HepG2 (cell line): ENCODE measurements around the gene SEMA4C. TPM values are rescaled to one million over a fixed set of nuclear protein-coding genes. Genes with fewer than 3 reads are reported as not detected.

Experiments
- ADNP ChIP-seq: sonication (generic); formaldehyde crosslinking; IDR thresholded peaks from 2 replicates; pipeline ENCODE4 v1.4.0; 2020; ENCODE audit warnings: missing genetic modification reagents
- EHMT2 ChIP-seq: fragments of 200-600 bp; sonication (generic); IDR thresholded peaks from 2 replicates; pipeline ENCODE4 v1.7.0; 2017; ENCODE audit warnings: antibody characterized with exemption, low read depth, low read length, borderline replicate concordance
- ELF3 ChIP-seq: IDR thresholded peaks from 2 replicates; pipeline ENCODE4 v1.6.1; 2016; ENCODE audit warnings: missing genetic modification reagents, missing compliant biosample characterization
- GTF3A ChIP-seq: sonication (generic); formaldehyde crosslinking; conservative IDR thresholded peaks from 2 replicates; pipeline ENCODE4 v1.4.0; 2020; ENCODE audit warnings: mild to moderate bottlenecking, missing genetic modification reagents
- JARID2 ChIP-seq: sonication (generic); formaldehyde crosslinking; IDR thresholded peaks from 2 replicates; pipeline ENCODE4 v1.8.1; 2023; ENCODE audit warnings: missing genetic modification reagents, inconsistent platforms; ENCODE audit not compliant: insufficient replicate concordance
- PAX8 ChIP-seq: sonication (generic); formaldehyde crosslinking; IDR thresholded peaks from 2 replicates; pipeline ENCODE4 v1.8.0; 2022; ENCODE audit warnings: mild to moderate bottlenecking, missing genetic modification reagents, borderline replicate concordance
- SATB2 ChIP-seq: sonication (generic); formaldehyde crosslinking; IDR thresholded peaks from 2 replicates; pipeline ENCODE4 v1.5.0; 2020; ENCODE audit warnings: missing genetic modification reagents
- TGIF2 ChIP-seq: IDR thresholded peaks from 2 replicates; pipeline ENCODE4 v1.6.1; 2016; ENCODE audit warnings: control low read depth, missing compliant biosample characterization
- ZBTB42 ChIP-seq: sonication (generic); formaldehyde crosslinking; IDR thresholded peaks from 2 replicates; pipeline ENCODE4 v1.5.0; 2020; ENCODE audit warnings: mild to moderate bottlenecking, missing genetic modification reagents
- ZNF225 ChIP-seq: sonication (generic); formaldehyde crosslinking; IDR thresholded peaks from 2 replicates; pipeline ENCODE4 v1.4.0; 2020; ENCODE audit warnings: mild to moderate bottlenecking, missing genetic modification reagents
- ZNF607 ChIP-seq: sonication (generic); formaldehyde crosslinking; IDR thresholded peaks from 2 replicates; pipeline ENCODE4 v1.5.1; 2020; ENCODE audit warnings: missing genetic modification reagents, mild to moderate bottlenecking, borderline replicate concordance
- ZNF672 ChIP-seq: sonication (generic); formaldehyde crosslinking; IDR thresholded peaks from 2 replicates; pipeline ENCODE4 v1.8.1; 2022; ENCODE audit warnings: missing genetic modification reagents
- ZNF7 ChIP-seq: IDR thresholded peaks from 2 replicates; pipeline ENCODE4 v1.6.1; 2016; ENCODE audit warnings: missing biosample characterization, missing genetic modification reagents
- ZNF713 ChIP-seq: sonication (generic); formaldehyde crosslinking; IDR thresholded peaks from 2 replicates; pipeline ENCODE4 v1.4.0; 2020; ENCODE audit warnings: mild to moderate bottlenecking, missing genetic modification reagents
- ZNF879 ChIP-seq: sonication (generic); formaldehyde crosslinking; IDR thresholded peaks from 2 replicates; pipeline ENCODE4 v1.8.1; 2023; ENCODE audit warnings: missing genetic modification reagents
- polyA plus RNA-seq, 8 experiments: library from polyadenylated mRNA; depleted of rRNA in 3 of 8; stranded (reverse) in 7 of 8; unstranded in 1 of 8; fragments of >200 nt; fragmentation: Illumina TruSeq in 4 of 8; extraction: Trizol in 4 of 8; gene quantifications; 2 replicates each; pipeline versions ENCODE4 v1.2.1 to v1.2.3, GENCODE V29; 2011 to 2016; ENCODE audit warnings: low read depth in 4 of 8, missing spikeins in 1 of 8, mixed read lengths in 1 of 8; ENCODE audit not compliant: insufficient read depth in 1 of 8
- total RNA-seq, 5 experiments: library from RNA; depleted of rRNA; stranded (reverse); fragments of >200 nt; fragmentation: Illumina TruSeq; extraction: Trizol; gene quantifications; 2 replicates each; pipeline ENCODE4 v1.2.3, GENCODE V29; 2016; ENCODE audit warnings: low read depth in 1 of 5
- TF ChIP-seq, protein P1 (sequence below): IDR thresholded peaks from 2 replicates; pipeline ENCODE4 v1.6.1; 2016; ENCODE audit warnings: mild to moderate bottlenecking, missing biosample characterization, missing genetic modification reagents
- TF ChIP-seq, protein P2 (sequence below): sonication (generic); formaldehyde crosslinking; IDR thresholded peaks from 2 replicates; pipeline ENCODE4 v1.4.0; 2020; ENCODE audit warnings: missing genetic modification reagents
- TF ChIP-seq, protein P3 (sequence below): sonication (generic); formaldehyde crosslinking; conservative IDR thresholded peaks from 2 replicates; pipeline ENCODE4 v1.4.0; 2020; ENCODE audit warnings: missing genetic modification reagents
- TF ChIP-seq, protein P4 (sequence below): sonication (generic); formaldehyde crosslinking; IDR thresholded peaks from 2 replicates; pipeline ENCODE4 v1.4.0; 2020; ENCODE audit warnings: missing genetic modification reagents
- TF ChIP-seq, protein P5 (sequence below): sonication (generic); formaldehyde crosslinking; IDR thresholded peaks from 2 replicates; pipeline ENCODE4 v1.5.0; 2020; ENCODE audit warnings: missing genetic modification reagents
- TF ChIP-seq, protein P6 (sequence below): IDR thresholded peaks from 2 replicates; pipeline ENCODE4 v1.6.1; 2012; ENCODE audit warnings: inconsistent platforms
- TF ChIP-seq, protein P7 (sequence below): sonication (generic); formaldehyde crosslinking; IDR thresholded peaks from 2 replicates; pipeline ENCODE4 v1.5.0; 2020; ENCODE audit warnings: mild to moderate bottlenecking, missing genetic modification reagents
- TF ChIP-seq, protein P8 (sequence below): sonication (generic); formaldehyde crosslinking; IDR thresholded peaks from 2 replicates; pipeline ENCODE4 v1.4.0; 2020; ENCODE audit warnings: mild to moderate bottlenecking, missing genetic modification reagents

The SEMA4C gene
- total and polyA plus RNA-seq, 2 of the 13 experiments (the other 11 are each of a cell fraction or from before 2014, with no cell fraction given): 25.9 to 46.6 TPM

DNA sequence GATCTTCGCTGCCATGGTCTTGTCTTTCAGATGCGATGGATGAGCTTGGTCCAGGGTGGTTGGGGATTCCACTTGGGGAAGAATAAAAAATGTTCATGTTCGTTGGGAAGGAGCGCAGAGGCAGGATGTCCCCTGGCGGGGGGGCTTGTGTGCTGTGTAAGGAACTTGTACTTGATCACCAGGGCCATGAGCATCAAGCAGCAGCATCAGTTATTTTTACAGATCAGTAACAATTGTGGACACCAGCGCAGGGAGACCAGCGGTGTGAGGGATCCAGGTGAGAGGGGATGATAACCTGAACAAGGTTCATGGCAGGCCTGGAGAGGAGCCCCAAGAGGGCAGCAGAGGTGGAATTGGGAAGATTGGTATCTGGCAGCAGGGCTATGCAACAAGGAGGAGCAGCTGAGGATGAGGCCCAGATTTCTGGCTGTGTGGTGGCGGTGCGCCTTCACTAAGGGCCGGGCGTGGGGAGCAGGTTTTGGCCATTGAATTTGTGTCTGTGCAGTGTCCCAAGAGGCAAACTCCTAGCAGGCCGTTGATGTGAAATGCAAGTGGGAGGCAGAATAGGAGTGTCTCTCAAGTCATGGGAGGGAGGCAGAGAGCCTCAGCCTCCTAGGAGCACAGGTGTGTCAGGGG lies 49.9 kb downstream of the SEMA4C start (continued):
- TF ChIP-seq, protein P1, sequence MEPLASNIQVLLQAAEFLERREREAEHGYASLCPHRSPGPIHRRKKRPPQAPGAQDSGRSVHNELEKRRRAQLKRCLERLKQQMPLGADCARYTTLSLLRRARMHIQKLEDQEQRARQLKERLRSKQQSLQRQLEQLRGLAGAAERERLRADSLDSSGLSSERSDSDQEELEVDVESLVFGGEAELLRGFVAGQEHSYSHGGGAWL (CRISPR knock-in tag): no peak
- TF ChIP-seq ZNF672: no peak
- TF ChIP-seq JARID2: no peak
- TF ChIP-seq ZNF879: no peak
- TF ChIP-seq EHMT2: no peak
- TF ChIP-seq, protein P2, sequence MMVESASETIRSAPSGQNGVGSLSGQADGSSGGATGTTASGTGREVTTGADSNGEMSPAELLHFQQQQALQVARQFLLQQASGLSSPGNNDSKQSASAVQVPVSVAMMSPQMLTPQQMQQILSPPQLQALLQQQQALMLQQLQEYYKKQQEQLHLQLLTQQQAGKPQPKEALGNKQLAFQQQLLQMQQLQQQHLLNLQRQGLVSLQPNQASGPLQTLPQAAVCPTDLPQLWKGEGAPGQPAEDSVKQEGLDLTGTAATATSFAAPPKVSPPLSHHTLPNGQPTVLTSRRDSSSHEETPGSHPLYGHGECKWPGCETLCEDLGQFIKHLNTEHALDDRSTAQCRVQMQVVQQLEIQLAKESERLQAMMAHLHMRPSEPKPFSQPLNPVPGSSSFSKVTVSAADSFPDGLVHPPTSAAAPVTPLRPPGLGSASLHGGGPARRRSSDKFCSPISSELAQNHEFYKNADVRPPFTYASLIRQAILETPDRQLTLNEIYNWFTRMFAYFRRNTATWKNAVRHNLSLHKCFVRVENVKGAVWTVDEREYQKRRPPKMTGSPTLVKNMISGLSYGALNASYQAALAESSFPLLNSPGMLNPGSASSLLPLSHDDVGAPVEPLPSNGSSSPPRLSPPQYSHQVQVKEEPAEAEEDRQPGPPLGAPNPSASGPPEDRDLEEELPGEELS (CRISPR knock-in tag): no peak
- TF ChIP-seq ADNP (CRISPR knock-in tag): no peak
- TF ChIP-seq ELF3 (CRISPR knock-in tag): no peak
- no peak for TF ChIP-seq GTF3A (CRISPR knock-in tag)
- no peak for TF ChIP-seq ZNF607 (CRISPR knock-in tag)
- TF ChIP-seq, protein P3, sequence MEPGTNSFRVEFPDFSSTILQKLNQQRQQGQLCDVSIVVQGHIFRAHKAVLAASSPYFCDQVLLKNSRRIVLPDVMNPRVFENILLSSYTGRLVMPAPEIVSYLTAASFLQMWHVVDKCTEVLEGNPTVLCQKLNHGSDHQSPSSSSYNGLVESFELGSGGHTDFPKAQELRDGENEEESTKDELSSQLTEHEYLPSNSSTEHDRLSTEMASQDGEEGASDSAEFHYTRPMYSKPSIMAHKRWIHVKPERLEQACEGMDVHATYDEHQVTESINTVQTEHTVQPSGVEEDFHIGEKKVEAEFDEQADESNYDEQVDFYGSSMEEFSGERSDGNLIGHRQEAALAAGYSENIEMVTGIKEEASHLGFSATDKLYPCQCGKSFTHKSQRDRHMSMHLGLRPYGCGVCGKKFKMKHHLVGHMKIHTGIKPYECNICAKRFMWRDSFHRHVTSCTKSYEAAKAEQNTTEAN (CRISPR knock-in tag): no peak
- TF ChIP-seq, protein P4, sequence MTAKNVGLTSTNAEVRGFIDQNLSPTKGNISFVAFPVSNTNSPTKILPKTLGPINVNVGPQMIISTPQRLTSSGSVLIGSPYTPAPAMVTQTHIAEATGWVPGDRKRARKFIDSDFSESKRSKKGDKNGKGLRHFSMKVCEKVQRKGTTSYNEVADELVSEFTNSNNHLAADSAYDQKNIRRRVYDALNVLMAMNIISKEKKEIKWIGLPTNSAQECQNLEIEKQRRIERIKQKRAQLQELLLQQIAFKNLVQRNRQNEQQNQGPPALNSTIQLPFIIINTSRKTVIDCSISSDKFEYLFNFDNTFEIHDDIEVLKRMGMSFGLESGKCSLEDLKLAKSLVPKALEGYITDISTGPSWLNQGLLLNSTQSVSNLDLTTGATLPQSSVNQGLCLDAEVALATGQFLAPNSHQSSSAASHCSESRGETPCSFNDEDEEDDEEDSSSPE (CRISPR knock-in tag): no peak
- 0 out of 2 replicates have a peak, but pooled peaks have one; percentile 13 for TF ChIP-seq ZNF225 (CRISPR knock-in tag)
- TF ChIP-seq, protein P5, sequence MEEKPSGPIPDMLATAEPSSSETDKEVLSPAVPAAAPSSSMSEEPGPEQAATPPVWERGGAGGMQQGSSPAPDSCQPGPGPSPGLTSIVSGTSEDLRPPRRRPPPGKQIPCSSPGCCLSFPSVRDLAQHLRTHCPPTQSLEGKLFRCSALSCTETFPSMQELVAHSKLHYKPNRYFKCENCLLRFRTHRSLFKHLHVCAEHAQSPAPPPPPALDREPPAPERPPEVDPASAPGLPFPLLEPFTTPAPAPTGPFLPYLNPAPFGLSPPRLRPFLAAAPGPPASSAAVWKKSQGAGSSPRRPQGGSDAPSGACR (CRISPR knock-in tag): no peak
- no peak for TF ChIP-seq ZNF713 (CRISPR knock-in tag)
- TF ChIP-seq, protein P6, sequence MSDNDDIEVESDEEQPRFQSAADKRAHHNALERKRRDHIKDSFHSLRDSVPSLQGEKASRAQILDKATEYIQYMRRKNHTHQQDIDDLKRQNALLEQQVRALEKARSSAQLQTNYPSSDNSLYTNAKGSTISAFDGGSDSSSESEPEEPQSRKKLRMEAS: no peak
- TF ChIP-seq, protein P7, sequence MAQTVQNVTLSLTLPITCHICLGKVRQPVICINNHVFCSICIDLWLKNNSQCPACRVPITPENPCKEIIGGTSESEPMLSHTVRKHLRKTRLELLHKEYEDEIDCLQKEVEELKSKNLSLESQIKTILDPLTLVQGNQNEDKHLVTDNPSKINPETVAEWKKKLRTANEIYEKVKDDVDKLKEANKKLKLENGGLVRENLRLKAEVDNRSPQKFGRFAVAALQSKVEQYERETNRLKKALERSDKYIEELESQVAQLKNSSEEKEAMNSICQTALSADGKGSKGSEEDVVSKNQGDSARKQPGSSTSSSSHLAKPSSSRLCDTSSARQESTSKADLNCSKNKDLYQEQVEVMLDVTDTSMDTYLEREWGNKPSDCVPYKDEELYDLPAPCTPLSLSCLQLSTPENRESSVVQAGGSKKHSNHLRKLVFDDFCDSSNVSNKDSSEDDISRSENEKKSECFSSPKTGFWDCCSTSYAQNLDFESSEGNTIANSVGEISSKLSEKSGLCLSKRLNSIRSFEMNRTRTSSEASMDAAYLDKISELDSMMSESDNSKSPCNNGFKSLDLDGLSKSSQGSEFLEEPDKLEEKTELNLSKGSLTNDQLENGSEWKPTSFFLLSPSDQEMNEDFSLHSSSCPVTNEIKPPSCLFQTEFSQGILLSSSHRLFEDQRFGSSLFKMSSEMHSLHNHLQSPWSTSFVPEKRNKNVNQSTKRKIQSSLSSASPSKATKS (CRISPR knock-in tag): no peak
- no peak for TF ChIP-seq ZBTB42 (CRISPR knock-in tag)
- TF ChIP-seq ZNF7 (CRISPR knock-in tag): no peak
- TF ChIP-seq PAX8 (CRISPR knock-in tag): 0 out of 2 replicates have a peak, but pooled peaks have one; percentile 3
- TF ChIP-seq SATB2: no peak
- TF ChIP-seq TGIF2: no peak
- TF ChIP-seq, protein P8, sequence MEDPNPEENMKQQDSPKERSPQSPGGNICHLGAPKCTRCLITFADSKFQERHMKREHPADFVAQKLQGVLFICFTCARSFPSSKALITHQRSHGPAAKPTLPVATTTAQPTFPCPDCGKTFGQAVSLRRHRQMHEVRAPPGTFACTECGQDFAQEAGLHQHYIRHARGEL: 0 out of 2 replicates have a peak, but pooled peaks have one; percentile 63
